SJSA1 (cell line): Measurements from ENCODE around the gene ZNF333. TPM values are rescaled to one million over a fixed set of nuclear protein-coding genes. Genes with fewer than 3 reads are reported as not detected.
"Not testable (repeated sequence)": the region's sequence is repeated elsewhere in the genome, so short reads cannot be mapped to it uniquely, and the experiment has no call there.

ENCODE experiments used
- DNase-seq, 2 experiments: peaks; one replicate each; pipeline ENCODE4 v3.0.0-alpha.2; 2015 to 2020; ENCODE audit warnings: low spot score in 2 of 2, low read depth in 1 of 2
- H3K27ac ChIP-seq: fragments of 250-450 bp; sonication (Bioruptor Pico); 2 replicates; pipeline ENCODE4 v1.5.1; 2020; ENCODE audit warnings: mild to moderate bottlenecking, moderate library complexity
- H3K27me3 ChIP-seq: fragments of 250-450 bp; sonication (Bioruptor Pico); replicated peaks from 2 replicates; pipeline ENCODE4 v1.5.1; 2020; ENCODE audit warnings: mild to moderate bottlenecking, moderate library complexity
- H3K36me3 ChIP-seq: fragments of 250-450 bp; sonication (Bioruptor Pico); 2 replicates; pipeline ENCODE4 v1.5.1; 2020; ENCODE audit warnings: mild to moderate bottlenecking
- H3K4me1 ChIP-seq: fragments of 250-450 bp; sonication (Bioruptor Pico); replicated peaks from 2 replicates; pipeline ENCODE4 v1.6.1; 2021; ENCODE audit warnings: mild to moderate bottlenecking
- H3K4me3 ChIP-seq: fragments of 250-450 bp; sonication (Bioruptor Pico); 2 replicates; pipeline ENCODE4 v1.5.1; 2020; ENCODE audit warnings: mild to moderate bottlenecking
- H3K9me3 ChIP-seq: fragments of 250-450 bp; sonication (Bioruptor Pico); replicated peaks from 2 replicates; pipeline ENCODE4 v1.5.1; 2020; ENCODE audit warnings: mild to moderate bottlenecking
- total RNA-seq: library from RNA; depleted of rRNA; stranded (reverse); fragments of >200 nt; shearing (Covaris generic); gene quantifications from 2 replicates; pipeline ENCODE4 v1.2.3, GENCODE V29; 2014

ZNF333 gene
- total RNA-seq, 1 experiment from 2014 or later, result 17.3 TPM

DNA sequence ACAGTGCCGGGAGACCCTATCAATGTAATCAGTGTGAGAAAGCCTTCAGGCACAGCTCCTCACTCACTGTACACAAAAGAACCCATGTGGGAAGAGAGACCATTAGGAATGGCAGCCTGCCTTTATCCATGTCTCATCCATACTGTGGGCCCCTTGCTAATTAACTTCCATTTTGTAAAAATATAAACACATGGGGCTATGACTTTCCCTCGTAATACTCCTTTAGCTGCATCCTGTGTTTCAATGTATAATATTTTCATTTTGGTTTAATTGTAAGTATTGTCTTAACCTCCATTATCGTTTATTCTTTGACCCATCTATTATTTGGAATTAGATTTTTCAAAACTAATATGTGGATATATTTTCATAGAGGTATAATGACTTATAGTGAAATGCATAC, 29.3 kb downstream of the ZNF333 start:
- no peak for DNase-seq
- no peaks in the 10 kb centered on the region for H3K27me3 ChIP-seq
- H3K9me3 ChIP-seq, result peaks cover 37% of the 10 kb centered on the region
- H3K36me3 ChIP-seq, result peaks cover 55% of the 10 kb centered on the region
- no peaks in the 10 kb centered on the region for H3K4me1 ChIP-seq
- H3K27ac ChIP-seq, result no peak overlapping the region
- no peak overlapping the region for H3K4me3 ChIP-seq

DNA sequence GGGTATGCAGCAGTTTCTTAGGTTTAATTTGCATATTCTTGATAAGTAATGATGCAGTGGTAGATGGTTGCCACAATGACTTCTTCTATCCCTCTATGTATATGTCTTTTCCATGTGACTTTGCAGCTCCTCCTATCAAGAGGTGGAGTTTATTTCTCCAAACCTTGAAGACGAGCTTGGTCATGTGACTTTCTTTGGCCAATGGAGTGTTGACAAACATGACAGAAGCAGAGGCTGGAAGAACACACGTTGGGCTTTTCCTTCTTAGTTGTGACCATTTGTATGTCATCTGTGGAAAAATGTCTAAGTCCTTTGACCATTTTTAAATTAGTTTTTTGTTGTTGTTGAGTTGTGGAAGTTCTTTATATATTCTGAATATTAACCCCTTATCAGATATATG, 32.3 kb downstream of the ZNF333 start:
- no peak for DNase-seq
- Histone ChIP-seq H3K27me3 (no peaks in the 10 kb centered on the region), H3K27ac (no peak overlapping the region), H3K4me3 (no peak overlapping the region), H3K36me3 (peaks cover 36% of the 10 kb centered on the region), H3K4me1 (no peaks in the 10 kb centered on the region), H3K9me3 (peaks cover 31% of the 10 kb centered on the region)

DNA sequence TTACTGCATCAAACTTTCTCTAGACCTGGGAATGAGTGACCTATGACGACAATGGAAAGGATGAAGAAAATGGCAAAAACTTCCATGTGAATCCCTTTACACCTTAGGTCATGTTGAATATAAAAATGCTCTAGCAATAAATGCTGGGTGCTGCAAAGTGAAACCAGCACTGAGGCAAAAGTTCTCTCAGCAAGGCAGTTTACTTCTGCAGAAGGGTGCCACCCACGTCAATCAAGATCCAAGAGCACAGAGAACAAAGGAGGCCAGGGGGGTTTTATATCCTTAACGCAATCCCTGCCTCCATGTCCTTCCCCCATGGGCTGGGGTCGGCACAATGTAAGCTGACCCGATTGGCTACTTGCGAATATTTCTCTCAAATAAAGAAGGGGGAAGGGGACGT, 38.7 kb downstream of the ZNF333 start:
- DNase-seq, result peak in 1 of 2 experiments; percentile 14
- Histone ChIP-seq H3K4me1 (no peaks in the 10 kb centered on the region), H3K9me3 (no peaks in the 10 kb centered on the region), H3K36me3 (no peaks in the 10 kb centered on the region), H3K4me3 (no peak overlapping the region), H3K27ac (no peak overlapping the region), H3K27me3 (no peaks in the 10 kb centered on the region)

GRCh38 chr19:14731200-14731599, 41.4 kb downstream of the ZNF333 start:
- no peak overlapping the region for H3K27ac ChIP-seq
- H3K4me1 ChIP-seq, result no peaks in the 10 kb centered on the region
- H3K36me3 ChIP-seq, result no peaks in the 10 kb centered on the region
- no peaks in the 10 kb centered on the region for H3K9me3 ChIP-seq
- no peak for DNase-seq
- no peak overlapping the region for H3K4me3 ChIP-seq
- H3K27me3 ChIP-seq, result peaks cover 7% of the 10 kb centered on the region; the same call in 1 of the 2 replicates

DNA sequence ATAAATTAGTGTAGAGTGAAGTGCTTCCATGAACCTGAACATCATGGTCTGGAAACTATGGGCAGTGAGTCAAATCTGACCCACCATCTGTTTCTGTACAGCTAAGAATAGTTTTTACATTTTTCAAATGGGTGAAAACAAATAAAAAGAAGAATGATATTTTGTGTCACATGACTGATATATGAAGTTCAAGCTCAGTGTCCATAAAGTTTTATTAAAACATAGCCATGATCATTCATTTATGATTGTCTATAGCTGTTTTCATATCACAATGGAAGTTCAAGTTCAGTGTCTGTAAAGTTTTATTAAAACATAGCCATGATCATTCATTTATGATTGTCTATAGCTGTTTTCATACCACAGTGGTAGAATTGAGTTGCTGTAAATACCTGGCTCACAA, 42.7 kb downstream of the ZNF333 start:
- Histone ChIP-seq H3K27ac (no peak overlapping the region), H3K36me3 (no peaks in the 10 kb centered on the region), H3K4me3 (no peak overlapping the region), H3K4me1 (no peaks in the 10 kb centered on the region), H3K9me3 (no peaks in the 10 kb centered on the region), H3K27me3 (peaks cover 7% of the 10 kb centered on the region; the same call in 1 of the 2 replicates)
- no peak for DNase-seq

- peak in 1 of 2 experiments; percentile 1 for DNase-seq
- Histone ChIP-seq H3K4me3 (no peak overlapping the region), H3K36me3 (no peaks in the 10 kb centered on the region)
Measured at GRCh38 chr19:14733574-14733973, 43.7 kb downstream of the ZNF333 start.

GRCh38 chr19:14735915-14736314, 46.1 kb downstream of the ZNF333 start:
- peaks cover 7% of the 10 kb centered on the region; the same call in 1 of the 2 replicates for H3K27me3 ChIP-seq
- no peaks in the 10 kb centered on the region for H3K4me1 ChIP-seq
- H3K4me3 ChIP-seq, result no peak overlapping the region
- DNase-seq, result peak in 1 of 2 experiments; percentile 4
- no peaks in the 10 kb centered on the region for H3K36me3 ChIP-seq
- H3K9me3 ChIP-seq, result no peaks in the 10 kb centered on the region
- no peak overlapping the region for H3K27ac ChIP-seq

More at GRCh38 chr19:14733574-14733973, 43.7 kb downstream of the ZNF333 start:
- H3K27me3 ChIP-seq, result peaks cover 7% of the 10 kb centered on the region; the same call in 1 of the 2 replicates
- H3K9me3 ChIP-seq, result no peaks in the 10 kb centered on the region
- no peak overlapping the region for H3K27ac ChIP-seq
- no peaks in the 10 kb centered on the region for H3K4me1 ChIP-seq

DNA sequence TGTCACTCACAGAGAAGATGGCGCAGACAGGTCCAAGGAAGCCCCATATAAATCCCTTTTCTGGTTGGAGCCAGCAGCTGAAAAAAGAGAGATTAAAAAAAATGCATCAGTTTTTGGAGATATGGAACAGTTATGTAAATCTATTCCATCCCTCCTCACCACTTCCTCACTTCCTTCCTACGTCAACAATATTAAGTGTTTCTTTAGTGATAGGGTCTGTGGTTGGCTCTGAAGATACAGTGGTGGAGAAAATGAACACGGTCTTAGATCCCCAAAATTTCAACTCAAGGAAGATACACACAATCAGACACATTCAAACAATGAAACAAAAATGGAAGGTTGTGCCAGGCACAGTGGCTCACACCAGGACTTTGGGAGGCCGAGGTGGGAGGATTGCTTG, 57.0 kb downstream of the ZNF333 start:
- no peak for DNase-seq
- no peak overlapping the region for H3K4me3 ChIP-seq
- H3K27ac ChIP-seq, result no peak overlapping the region
- no peaks in the 10 kb centered on the region for H3K9me3 ChIP-seq
- no peaks in the 10 kb centered on the region for H3K36me3 ChIP-seq
- H3K27me3 ChIP-seq, result no peaks in the 10 kb centered on the region
- no peaks in the 10 kb centered on the region for H3K4me1 ChIP-seq

GRCh38 chr19:14748601-14749000, 58.8 kb downstream of the ZNF333 start:
- H3K27me3 ChIP-seq, result no peaks in the 10 kb centered on the region
- H3K36me3 ChIP-seq, result no peaks in the 10 kb centered on the region
- H3K9me3 ChIP-seq, result no peaks in the 10 kb centered on the region
- H3K4me3 ChIP-seq, result no peak overlapping the region
- no peak overlapping the region for H3K27ac ChIP-seq
- DNase-seq, result no peak
- H3K4me1 ChIP-seq, result no peaks in the 10 kb centered on the region

GRCh38 chr19:14758816-14759215, 69.0 kb downstream of the ZNF333 start:
- no peaks in the 10 kb centered on the region for H3K9me3 ChIP-seq
- no peaks in the 10 kb centered on the region for H3K4me1 ChIP-seq
- H3K4me3 ChIP-seq, result no peak overlapping the region
- H3K27me3 ChIP-seq, result 0 out of 2 replicates have a peak, but pooled peaks cover 4% of the 10 kb centered on the region
- no peak overlapping the region for H3K27ac ChIP-seq
- H3K36me3 ChIP-seq, result no peaks in the 10 kb centered on the region
- no peak for DNase-seq

DNA sequence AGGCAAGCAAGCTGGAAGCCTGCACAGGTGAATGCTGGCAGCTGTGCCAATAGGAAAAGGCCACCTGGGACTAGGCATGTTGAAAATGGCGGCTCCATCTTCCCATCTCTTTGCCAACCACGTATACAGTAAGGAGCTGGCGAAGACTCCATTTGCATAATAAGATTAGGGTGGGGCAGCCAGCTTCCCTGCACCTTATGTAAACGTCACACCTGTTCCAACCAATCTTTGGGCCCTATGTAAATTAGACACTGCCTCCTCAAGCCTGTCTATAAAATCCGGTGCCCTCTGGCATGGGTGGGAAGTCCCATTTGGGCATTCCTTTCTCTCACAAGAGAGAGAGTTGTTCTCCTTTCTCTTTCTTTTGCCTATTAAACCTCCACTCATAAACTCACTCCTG, 71.8 kb downstream of the ZNF333 start:
- Histone ChIP-seq H3K36me3 (no peaks in the 10 kb centered on the region), H3K4me1 (no peaks in the 10 kb centered on the region), H3K27ac (no peak overlapping the region), H3K9me3 (no peaks in the 10 kb centered on the region), H3K4me3 (no peak overlapping the region), H3K27me3 (0 out of 2 replicates have a peak, but pooled peaks cover 3% of the 10 kb centered on the region)
- DNase-seq, result no peak

DNA sequence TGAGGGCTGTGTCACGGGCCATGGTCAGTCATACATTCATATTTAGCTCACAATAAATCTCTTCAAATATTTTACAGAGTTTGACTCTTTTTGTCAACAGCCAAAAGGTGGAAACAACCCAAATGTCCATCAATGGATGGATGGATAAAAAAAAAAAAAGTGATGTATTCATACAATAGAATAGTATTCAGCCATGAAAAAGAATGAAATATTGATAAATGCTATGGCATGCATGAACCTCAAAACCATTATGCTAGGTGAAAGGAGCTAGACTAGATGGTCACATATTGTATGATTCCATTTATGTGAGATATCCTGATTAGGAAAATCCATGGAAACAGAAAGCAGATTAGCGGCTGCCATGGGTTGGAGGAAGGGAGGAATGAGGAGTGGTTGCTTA, 72.3 kb downstream of the ZNF333 start:
- Histone ChIP-seq H3K36me3 (no peaks in the 10 kb centered on the region), H3K4me1 (no peaks in the 10 kb centered on the region), H3K9me3 (no peaks in the 10 kb centered on the region), H3K27me3 (no peaks in the 10 kb centered on the region), H3K4me3 (no peak overlapping the region), H3K27ac (no peak overlapping the region)
- no peak for DNase-seq

DNA sequence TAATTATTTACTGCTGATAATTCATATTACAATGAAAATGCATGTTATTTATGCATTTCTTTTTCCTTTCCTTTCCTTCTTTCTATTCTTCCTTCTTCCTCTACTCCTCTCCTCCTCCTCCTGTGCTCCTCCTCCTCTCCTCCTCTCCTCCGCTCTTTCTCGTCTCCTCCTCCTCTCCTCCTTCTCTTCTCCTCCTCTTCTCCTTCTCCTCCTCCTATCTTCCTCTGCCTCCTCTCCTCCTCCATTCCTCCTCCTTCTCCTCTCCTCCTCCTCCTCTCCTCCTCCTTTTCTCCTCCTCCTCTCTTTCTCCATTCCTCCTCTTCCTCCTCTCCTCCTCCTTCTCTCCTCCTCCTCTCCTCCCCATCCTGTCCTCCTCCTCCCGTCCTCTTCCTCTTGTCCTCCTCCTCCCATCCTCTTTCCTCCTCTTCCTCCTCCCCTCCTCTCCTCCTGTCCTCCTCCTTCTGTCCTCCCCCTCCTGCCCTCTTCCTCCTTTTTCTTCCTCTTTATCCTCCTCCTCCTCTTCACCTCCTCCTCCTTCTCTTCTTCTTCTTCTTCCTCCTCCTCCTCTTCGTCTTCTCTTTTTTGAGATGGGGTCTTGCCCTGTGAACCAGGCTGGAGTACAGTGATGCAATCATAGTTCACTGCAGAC, 73.8 kb downstream of the ZNF333 start:
- no peak overlapping the region for H3K4me3 ChIP-seq
- no peaks in the 10 kb centered on the region for H3K36me3 ChIP-seq
- no peaks in the 10 kb centered on the region for H3K4me1 ChIP-seq
- H3K27ac ChIP-seq, result no peak overlapping the region
- no peaks in the 10 kb centered on the region for H3K9me3 ChIP-seq
- no peaks in the 10 kb centered on the region for H3K27me3 ChIP-seq
- DNase-seq, result no peak

GRCh38 chr19:14764401-14764800, 74.6 kb downstream of the ZNF333 start:
- Histone ChIP-seq H3K9me3 (no peaks in the 10 kb centered on the region), H3K27ac (no peak overlapping the region), H3K4me1 (no peaks in the 10 kb centered on the region), H3K36me3 (no peaks in the 10 kb centered on the region), H3K4me3 (no peak overlapping the region), H3K27me3 (no peaks in the 10 kb centered on the region)
- no peak for DNase-seq

- not testable (repeated sequence) for H3K27ac ChIP-seq, H3K4me1 ChIP-seq, H3K36me3 ChIP-seq, H3K4me3 ChIP-seq, H3K27me3 ChIP-seq, DNase-seq, H3K9me3 ChIP-seq
Measured at GRCh38 chr19:14765403-14765802, 75.6 kb downstream of the ZNF333 start.
